DMS79 (cell line): Measurements from ENCODE around the gene KLHL35.

Source experiments
- DNase-seq: peaks from one replicate; lab custom pipeline; 2025; lab: John Stamatoyannopoulos, UW

KLHL35 gene

GRCh38 chr11:75432911-75433321, at the start of gene KLHL35:
Gene KLHL35, minus strand, starts transcription at chr11:75433203. Its CDS starts 2,574 bp downstream, at chr11:75430629.
- peak; percentile 57 for DNase-seq

GRCh38 chr11:75481922-75482606, 49.1 kb upstream of the KLHL35 start:
- DNase-seq, result no peak

- no peak for DNase-seq
Measured at GRCh38 chr11:75481223-75481921, 48.4 kb upstream of the KLHL35 start.

- DNase-seq, result no peak
Measured at GRCh38 chr11:75480185-75481175, 47.5 kb upstream of the KLHL35 start.

- no peak for DNase-seq
Measured at GRCh38 chr11:75479597-75480145, 46.7 kb upstream of the KLHL35 start.

GRCh38 chr11:75478783-75479596, 46.0 kb upstream of the KLHL35 start:
- no peak for DNase-seq

- DNase-seq, result no peak
Measured at GRCh38 chr11:75477614-75477935, 44.6 kb upstream of the KLHL35 start.

- DNase-seq, result peak; percentile 88
Measured at GRCh38 chr11:75476739-75477613, 44.0 kb upstream of the KLHL35 start.

GRCh38 chr11:75475767-75476650, 43.0 kb upstream of the KLHL35 start:
- DNase-seq, result peak; percentile 76

GRCh38 chr11:75474878-75475766, 42.1 kb upstream of the KLHL35 start:
- DNase-seq, result no peak

GRCh38 chr11:75474240-75474639, 41.2 kb upstream of the KLHL35 start:
- DNase-seq, result no peak

- DNase-seq, result no peak
Measured at GRCh38 chr11:75473684-75474083, 40.7 kb upstream of the KLHL35 start.

- no peak for DNase-seq
Measured at GRCh38 chr11:75472081-75472732, 39.2 kb upstream of the KLHL35 start.

GRCh38 chr11:75471176-75471973, 38.4 kb upstream of the KLHL35 start:
- peak; percentile 52 for DNase-seq

- no peak for DNase-seq
Measured at GRCh38 chr11:75470476-75471080, 37.6 kb upstream of the KLHL35 start.

GRCh38 chr11:75469785-75470405, 36.9 kb upstream of the KLHL35 start:
- no peak for DNase-seq
